HFF-Myc (cell line): Measurements from ENCODE around the gene ITLN1.

ENCODE experiments used
- DNase-seq: peaks from one replicate; pipeline ENCODE4 v3.0.0-alpha.2; 2011; ENCODE audit warnings: low read depth; ENCODE audit errors: extremely low read depth
- H3K4me3 ChIP-seq: replicated peaks from 2 replicates; pipeline ENCODE4 v1.5.1; 2011; ENCODE audit warnings: low read depth, mild to moderate bottlenecking, control low read depth, low read length
- CTCF ChIP-seq: IDR thresholded peaks from 2 replicates; pipeline ENCODE4 v1.5.1; 2012; ENCODE audit warnings: mild to moderate bottlenecking, low read depth, low read length, control low read depth; ENCODE audit errors: missing control alignments

The ITLN1 gene

GRCh38 chr1:160834945-160835565 is 49.9 kb downstream of the ITLN1 start:
- no peak for DNase-seq
- H3K4me3 ChIP-seq: no peak overlapping the region
- TF ChIP-seq CTCF: peak; percentile 47

DNA sequence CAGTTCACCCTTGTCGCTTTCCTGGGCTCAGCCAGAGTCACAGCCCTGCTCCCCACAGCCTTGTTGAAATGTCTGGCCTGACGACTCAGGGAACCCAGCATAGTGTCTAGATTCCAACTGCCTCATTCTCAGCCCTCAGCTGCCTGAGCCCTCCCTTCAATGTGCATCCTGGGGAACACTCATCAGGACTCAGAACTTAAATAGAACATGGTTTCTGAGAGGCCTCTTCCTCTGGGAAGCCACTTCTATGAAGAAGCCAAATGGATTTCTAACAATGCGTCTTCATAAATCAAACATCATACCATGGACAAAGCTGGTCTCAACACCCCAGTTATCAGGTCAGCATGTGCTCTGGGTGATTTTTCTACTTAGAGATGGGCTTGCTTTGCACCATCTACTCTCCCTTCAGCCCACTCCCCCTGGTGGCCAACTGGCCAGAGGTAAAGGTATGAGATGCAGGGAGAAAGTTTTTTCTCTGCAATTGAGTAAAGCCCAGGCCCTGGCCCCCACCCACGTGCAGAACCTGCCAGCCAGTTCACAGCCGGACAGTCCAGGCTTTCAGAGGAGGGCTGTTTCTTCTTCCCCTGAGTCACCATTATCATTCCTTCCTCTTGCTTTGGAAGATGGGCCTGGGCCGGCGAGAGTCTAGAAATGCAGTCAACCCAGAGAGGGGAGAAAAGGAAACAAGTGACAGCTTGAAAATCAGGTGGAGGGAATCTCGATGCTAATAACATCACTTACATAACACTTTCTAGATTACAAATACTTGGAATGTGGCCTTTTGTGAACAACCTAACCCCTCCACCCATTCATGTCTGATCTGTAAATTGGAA is 54.4 kb downstream of the ITLN1 start:
- TF ChIP-seq CTCF: peak; percentile 45
- no peak overlapping the region for H3K4me3 ChIP-seq
- no peak for DNase-seq

DNA sequence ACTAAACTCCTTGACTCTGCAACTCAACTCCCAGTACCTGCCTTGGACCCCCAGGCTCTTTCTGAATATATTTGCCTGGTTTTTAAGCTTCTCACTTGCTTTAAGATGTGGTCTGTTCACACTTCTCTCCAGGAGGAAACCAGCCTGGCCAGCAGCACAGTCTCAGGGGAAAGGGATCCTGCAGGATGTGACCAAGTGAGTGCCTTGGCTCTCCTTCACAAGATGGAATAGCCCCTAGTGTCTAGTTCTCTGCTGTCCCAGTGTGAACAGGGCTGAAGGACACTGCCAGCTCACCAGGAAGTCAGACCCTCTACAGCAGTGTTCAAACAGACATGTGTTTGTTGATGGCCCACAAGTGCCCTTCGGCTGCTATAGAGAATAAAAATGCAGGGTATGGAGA is 55.2 kb downstream of the ITLN1 start:
- DNase-seq: no peak
- H3K4me3 ChIP-seq: no peak overlapping the region
- no peak for TF ChIP-seq CTCF

DNA sequence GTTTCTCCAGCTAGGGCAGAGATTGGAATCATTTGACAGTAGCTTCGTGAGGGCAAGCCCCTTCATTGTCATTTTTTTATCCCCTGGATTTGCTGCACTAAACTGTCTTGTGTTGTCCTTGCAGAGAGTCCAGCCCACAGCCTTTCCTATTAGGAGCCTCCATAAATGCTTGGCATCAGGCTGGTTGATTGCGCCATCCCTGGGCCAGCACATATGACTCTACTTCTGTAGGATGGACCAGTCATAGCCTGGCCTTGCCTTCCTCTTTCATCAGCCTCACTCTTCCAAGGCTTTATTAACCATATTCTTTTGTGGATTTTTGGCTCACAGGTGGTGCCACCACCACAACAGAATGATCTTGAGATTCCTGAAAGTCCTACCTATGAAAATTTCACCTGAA is 57.6 kb downstream of the ITLN1 start:
- DNase-seq: no peak
- no peak overlapping the region for H3K4me3 ChIP-seq
- no peak for TF ChIP-seq CTCF

- TF ChIP-seq CTCF: no peak
- no peak overlapping the region for H3K4me3 ChIP-seq
- no peak for DNase-seq
Measured at GRCh38 chr1:160826546-160826945, 58.4 kb downstream of the ITLN1 start.
